Measurements from ENCODE around the gene ADCY2.

The ADCY2 gene

DNA sequence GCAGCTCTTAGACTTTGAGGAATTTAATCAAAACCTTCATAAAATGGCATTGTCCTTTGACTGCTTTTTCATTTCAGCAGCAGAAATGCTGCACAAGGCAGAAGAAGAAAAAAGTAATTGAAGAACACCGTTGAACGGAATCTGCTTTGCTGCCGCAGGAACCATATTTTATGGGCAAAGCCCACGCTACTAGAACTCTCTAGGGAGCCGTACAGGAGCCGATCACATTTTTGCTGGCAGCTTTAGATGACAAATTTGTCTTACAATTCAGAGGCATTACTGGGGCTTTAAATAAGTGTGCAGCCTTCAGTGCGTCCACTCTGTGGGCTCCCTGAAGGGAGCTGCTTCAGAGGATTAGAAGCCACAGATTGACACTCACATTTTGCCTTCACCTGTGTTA, 449.6 kb downstream of the ADCY2 start:
- DNase-seq (ENCODE audit: low read depth), result no peak
- no peak overlapping the region for H3K4me3 ChIP-seq (ENCODE audit: low read length)
- TF ChIP-seq, protein P1, sequence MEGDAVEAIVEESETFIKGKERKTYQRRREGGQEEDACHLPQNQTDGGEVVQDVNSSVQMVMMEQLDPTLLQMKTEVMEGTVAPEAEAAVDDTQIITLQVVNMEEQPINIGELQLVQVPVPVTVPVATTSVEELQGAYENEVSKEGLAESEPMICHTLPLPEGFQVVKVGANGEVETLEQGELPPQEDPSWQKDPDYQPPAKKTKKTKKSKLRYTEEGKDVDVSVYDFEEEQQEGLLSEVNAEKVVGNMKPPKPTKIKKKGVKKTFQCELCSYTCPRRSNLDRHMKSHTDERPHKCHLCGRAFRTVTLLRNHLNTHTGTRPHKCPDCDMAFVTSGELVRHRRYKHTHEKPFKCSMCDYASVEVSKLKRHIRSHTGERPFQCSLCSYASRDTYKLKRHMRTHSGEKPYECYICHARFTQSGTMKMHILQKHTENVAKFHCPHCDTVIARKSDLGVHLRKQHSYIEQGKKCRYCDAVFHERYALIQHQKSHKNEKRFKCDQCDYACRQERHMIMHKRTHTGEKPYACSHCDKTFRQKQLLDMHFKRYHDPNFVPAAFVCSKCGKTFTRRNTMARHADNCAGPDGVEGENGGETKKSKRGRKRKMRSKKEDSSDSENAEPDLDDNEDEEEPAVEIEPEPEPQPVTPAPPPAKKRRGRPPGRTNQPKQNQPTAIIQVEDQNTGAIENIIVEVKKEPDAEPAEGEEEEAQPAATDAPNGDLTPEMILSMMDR (conservative IDR thresholded peaks at IDR 0.05; ENCODE audit: low read length), result no peak

DNA sequence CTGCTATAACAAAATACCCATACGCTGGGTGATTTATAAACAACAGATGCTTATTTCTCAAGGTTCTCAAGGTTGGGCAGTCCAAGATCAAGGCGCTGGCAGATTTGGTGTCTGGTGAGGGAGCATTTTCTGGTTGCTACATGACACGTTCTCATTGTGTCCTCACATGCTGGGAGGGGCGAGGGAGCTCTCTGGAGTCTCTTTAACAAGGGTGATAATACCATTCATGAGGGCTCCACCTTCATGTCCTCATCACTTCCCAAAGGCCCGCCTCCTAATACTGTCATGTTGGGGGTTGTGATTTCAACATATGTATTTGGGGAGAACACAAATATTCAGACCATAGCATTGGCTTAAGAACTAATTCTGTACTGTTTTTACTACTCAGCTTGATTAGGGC, 450.4 kb downstream of the ADCY2 start:
- TF ChIP-seq, protein P1 (conservative IDR thresholded peaks at IDR 0.05; ENCODE audit: low read length), result no peak
- no peak for DNase-seq (ENCODE audit: low read depth)
- H3K4me3 ChIP-seq (ENCODE audit: low read length), result no peak overlapping the region

DNA sequence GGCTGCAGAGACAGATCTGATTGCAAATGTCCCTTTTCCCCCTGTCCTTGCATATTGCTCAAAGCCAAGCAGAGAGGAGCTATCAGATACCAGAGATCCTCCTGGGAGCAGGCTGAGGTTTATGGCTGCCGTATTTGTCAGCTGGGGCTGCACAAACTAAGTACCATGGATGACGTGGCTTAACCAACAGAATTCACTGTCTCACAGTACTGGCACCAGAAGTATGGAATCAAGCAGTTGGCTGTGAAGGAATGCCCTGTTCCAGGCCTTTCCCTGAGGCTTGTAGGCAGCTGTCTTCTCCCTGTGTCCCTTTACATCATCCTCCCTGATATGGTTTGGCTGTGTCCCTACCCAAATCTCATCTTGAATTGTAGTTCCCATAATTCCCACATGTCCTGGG, 452.4 kb downstream of the ADCY2 start:
- TF ChIP-seq, protein P1 (conservative IDR thresholded peaks at IDR 0.05; ENCODE audit: low read length), result no peak
- H3K4me3 ChIP-seq (ENCODE audit: low read length), result no peak overlapping the region
- DNase-seq (ENCODE audit: low read depth), result peak; percentile 15

DNA sequence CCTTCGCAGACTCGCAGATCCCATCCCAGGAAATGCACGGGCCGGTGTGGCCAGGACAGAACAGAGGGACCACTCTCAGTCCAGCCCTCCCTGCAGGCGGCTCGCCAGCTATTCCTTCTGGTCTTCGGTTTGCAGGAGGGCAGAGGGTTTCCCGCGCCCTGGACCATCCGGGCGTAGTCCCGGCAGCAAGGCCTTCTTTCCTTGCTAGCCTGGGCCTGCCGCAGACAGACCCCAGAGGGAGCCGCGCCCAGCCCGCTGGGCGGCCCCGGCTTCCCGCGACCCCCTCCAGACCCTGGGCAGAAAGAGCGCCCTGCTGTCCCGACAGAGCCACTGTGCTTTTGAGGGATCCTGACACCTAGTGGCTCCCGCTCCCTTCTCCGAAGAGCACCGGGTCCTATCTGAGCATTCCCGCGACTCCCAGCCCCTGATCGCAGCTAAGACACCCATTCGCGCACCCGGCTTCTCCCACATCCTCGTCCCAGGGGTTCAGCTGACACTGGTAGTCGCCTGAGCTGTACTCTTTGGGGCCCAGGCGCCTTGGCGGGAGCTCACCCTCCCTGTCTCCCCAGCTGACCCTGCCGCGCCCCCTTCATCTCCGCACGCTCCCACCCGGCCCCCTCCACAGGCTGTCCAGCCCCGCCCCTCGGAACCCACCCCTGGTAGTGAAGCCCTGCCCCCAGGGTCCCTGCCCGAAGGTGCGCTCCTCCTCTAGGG, 453.9 kb downstream of the ADCY2 start:
- H3K4me3 ChIP-seq (ENCODE audit: low read length), result peak overlapping the region; percentile 16; the same call in 1 of the 2 replicates
- TF ChIP-seq, protein P1 (conservative IDR thresholded peaks at IDR 0.05; ENCODE audit: low read length), result no peak
- DNase-seq (ENCODE audit: low read depth), result no peak

DNA sequence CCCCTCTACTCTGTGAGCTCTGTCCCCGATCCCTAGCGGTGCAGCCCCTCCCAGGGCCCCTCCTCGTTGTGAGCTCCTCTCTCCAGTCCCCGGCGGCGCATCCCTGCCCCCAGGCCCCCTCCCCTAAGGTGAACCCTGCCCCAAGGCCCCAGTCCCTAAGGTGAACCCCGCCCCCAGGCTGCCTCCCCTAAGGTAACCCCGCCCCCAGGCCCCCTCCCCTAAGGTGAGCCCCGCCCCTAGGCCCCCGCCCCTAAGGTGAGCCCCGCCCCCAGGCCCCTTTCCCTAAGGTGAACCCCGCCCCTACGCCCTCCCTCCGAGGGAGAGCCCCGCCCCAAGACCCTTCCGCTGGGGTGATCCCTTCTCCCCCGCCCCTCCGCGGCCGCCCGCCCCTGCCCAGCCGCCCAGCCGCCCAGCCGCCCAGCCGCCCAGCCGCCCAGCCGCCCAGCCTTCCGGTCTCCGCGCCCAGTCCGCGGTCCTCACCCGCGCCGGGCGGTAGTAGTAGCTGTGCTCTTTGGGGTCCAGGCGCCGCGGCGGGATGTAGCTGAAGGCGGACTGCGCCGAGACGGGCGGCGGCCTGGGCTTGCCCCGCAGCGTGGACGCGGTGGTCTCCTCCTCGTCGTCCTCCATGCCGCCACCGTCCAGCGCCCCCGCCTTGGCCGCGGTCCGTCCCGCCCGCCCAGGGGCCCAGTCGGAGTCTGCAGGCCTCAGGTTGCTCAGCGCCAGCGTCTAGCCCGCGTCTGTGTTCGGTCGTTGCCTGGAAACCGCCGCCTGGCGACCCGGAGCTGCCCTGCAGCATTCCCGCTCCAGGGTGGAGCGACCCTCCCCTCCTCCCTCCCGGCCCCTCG, 454.7 kb downstream of the ADCY2 start, which contains the start of gene CFAP90:
Gene CFAP90, minus strand, starts transcription at position 739 of the 845 bp plus-strand sequence. Its CDS starts 112 bp downstream, at position 627.
- TF ChIP-seq, protein P1 (conservative IDR thresholded peaks at IDR 0.05; ENCODE audit: low read length), result peak; percentile 28
- peak within 1 kb of the TSS; percentile 38 for H3K4me3 ChIP-seq (ENCODE audit: low read length)
- DNase-seq (ENCODE audit: low read depth), result peak; percentile 20

DNA sequence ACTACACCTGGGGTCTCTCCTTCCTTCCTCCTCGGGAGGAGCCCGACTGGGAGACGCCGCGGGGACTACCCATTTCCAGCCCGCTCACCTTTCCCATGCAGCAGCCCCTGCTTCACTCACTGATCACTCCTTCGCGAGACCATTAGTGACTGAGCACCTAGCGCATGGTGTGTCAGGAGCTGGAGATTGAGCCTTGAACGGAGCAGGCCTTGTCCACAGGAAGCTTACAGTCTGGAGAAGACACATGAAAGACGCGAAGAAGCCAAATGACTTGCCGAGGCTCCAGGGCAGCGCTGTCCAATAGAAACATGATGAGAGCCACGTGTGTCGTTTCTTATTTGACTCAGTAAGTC, 455.3 kb downstream of the ADCY2 start:
- TF ChIP-seq, protein P1 (conservative IDR thresholded peaks at IDR 0.05; ENCODE audit: low read length), result no peak
- DNase-seq (ENCODE audit: low read depth), result no peak
- H3K4me3 ChIP-seq (ENCODE audit: low read length), result peak overlapping the region; percentile 38
